ENCODE data around the gene MYO18A. TPM values are rescaled to one million over a fixed set of nuclear protein-coding genes. Genes with fewer than 3 reads are reported as not detected.

Gene MYO18A
- total RNA-seq, 3 donors from 2014 or later (not counting 1 experiment from before 2014, with no cell fraction given), result 110 to 117 (median 115) TPM

DNA sequence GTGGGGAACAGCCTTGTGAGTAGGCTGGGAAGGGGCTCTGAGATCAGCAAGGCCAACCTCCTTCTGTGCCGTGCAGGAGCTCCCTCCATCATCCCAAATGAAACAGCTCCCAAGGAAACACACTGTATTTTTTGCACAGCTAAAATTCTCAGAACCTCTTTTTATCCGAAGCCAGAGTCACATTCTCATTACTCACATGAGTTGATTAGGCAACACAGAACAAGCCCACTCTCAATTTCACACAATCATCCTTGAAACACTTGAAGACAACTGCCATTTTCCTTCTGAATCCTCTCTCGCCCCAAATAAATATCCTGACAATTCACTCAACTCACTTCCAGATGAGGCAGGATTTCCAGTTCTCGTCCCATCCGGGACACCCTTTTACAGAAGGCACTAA is 66.1 kb downstream of the MYO18A start:
- H3K27ac Mint-ChIP-seq, result no peak overlapping the region
- TF ChIP-seq, protein P1, sequence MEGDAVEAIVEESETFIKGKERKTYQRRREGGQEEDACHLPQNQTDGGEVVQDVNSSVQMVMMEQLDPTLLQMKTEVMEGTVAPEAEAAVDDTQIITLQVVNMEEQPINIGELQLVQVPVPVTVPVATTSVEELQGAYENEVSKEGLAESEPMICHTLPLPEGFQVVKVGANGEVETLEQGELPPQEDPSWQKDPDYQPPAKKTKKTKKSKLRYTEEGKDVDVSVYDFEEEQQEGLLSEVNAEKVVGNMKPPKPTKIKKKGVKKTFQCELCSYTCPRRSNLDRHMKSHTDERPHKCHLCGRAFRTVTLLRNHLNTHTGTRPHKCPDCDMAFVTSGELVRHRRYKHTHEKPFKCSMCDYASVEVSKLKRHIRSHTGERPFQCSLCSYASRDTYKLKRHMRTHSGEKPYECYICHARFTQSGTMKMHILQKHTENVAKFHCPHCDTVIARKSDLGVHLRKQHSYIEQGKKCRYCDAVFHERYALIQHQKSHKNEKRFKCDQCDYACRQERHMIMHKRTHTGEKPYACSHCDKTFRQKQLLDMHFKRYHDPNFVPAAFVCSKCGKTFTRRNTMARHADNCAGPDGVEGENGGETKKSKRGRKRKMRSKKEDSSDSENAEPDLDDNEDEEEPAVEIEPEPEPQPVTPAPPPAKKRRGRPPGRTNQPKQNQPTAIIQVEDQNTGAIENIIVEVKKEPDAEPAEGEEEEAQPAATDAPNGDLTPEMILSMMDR (IDR thresholded peaks at IDR 0.05), result no peak
- 96% methylated on average over 5 of the region's 5 CpGs for WGBS (ENCODE audit: insufficient coverage)
- no peak for DNase-seq
- H3K4me1 Mint-ChIP-seq, result peaks cover 9 to 20% of the 10 kb centered on the region in 2 donors
- Histone ChIP-seq H3K4me3 (ENCODE audit: low read length) (no peak overlapping the region), H3K27me3 (ENCODE audit: control insufficient read depth, insufficient read depth, low read length) (no peaks in the 10 kb centered on the region), H3K4me1 (ENCODE audit: control insufficient read depth, insufficient read depth, low read length) (peaks cover 6% of the 10 kb centered on the region), H3K36me3 (ENCODE audit: control insufficient read depth, insufficient read depth, low read length) (peaks cover 70% of the 10 kb centered on the region), H3K27ac (ENCODE audit: low read length) (no peak overlapping the region), H3K9me3 (ENCODE audit: control insufficient read depth, insufficient read depth, low read length) (no peaks in the 10 kb centered on the region)
- no peaks in the 10 kb centered on the region for H3K27me3 Mint-ChIP-seq (ENCODE audit: low read depth in 2 of 2)
- H3K36me3 Mint-ChIP-seq, result no peaks in the 10 kb centered on the region
- H3K9me3 Mint-ChIP-seq, result no peaks in the 10 kb centered on the region
- H3K4me3 Mint-ChIP-seq, result no peak overlapping the region
- no peak for ATAC-seq
- intact Hi-C loops (cut with micrococcal nuclease), result loop anchor here (10.0 kb wide), 1 partner anchor 349 kb away; no protein-coding TSS in a partner anchor

DNA sequence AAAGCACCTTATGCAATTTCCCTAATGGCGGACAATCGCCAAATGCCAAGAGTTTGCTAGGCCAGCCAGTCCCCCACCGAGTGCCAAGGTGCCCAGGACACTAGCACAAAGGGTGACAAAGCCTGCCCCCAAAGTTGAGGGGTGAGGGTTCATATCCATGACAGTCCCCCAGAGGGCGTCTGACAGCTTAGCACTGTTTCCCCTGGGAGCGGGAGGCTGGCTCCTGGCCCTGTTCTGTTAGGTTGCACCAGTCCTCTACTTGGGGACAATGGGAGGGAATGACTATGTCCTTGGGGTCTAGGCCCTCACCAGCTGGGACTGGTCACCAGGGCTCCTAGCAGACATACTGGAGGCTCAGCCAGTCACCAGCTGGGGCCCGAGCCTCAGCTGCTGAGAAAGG is 66.9 kb downstream of the MYO18A start:
- TF ChIP-seq, protein P1 (IDR thresholded peaks at IDR 0.05), result no peak
- no peak for ATAC-seq
- Histone ChIP-seq H3K27me3 (ENCODE audit: control insufficient read depth, insufficient read depth, low read length) (no peaks in the 10 kb centered on the region), H3K36me3 (ENCODE audit: control insufficient read depth, insufficient read depth, low read length) (peaks cover 67% of the 10 kb centered on the region), H3K4me3 (ENCODE audit: low read length) (no peak overlapping the region), H3K4me1 (ENCODE audit: control insufficient read depth, insufficient read depth, low read length) (peaks cover 6% of the 10 kb centered on the region), H3K27ac (ENCODE audit: low read length) (no peak overlapping the region), H3K9me3 (ENCODE audit: control insufficient read depth, insufficient read depth, low read length) (no peaks in the 10 kb centered on the region)
- DNase-seq, result no peak
- Mint-ChIP-seq H3K9me3 (no peaks in the 10 kb centered on the region), H3K36me3 (no peaks in the 10 kb centered on the region), H3K4me1 (peaks cover 9 to 20% of the 10 kb centered on the region in 2 donors), H3K4me3 (no peak overlapping the region), H3K27ac (no peak overlapping the region), H3K27me3 (ENCODE audit: low read depth in 2 of 2) (no peaks in the 10 kb centered on the region)
- intact Hi-C loops (cut with micrococcal nuclease), result loop anchor here (10.0 kb wide), 1 partner anchor 349 kb away; no protein-coding TSS in a partner anchor
- 84% methylated on average over 6 of the region's 6 CpGs for WGBS (ENCODE audit: insufficient coverage)

DNA sequence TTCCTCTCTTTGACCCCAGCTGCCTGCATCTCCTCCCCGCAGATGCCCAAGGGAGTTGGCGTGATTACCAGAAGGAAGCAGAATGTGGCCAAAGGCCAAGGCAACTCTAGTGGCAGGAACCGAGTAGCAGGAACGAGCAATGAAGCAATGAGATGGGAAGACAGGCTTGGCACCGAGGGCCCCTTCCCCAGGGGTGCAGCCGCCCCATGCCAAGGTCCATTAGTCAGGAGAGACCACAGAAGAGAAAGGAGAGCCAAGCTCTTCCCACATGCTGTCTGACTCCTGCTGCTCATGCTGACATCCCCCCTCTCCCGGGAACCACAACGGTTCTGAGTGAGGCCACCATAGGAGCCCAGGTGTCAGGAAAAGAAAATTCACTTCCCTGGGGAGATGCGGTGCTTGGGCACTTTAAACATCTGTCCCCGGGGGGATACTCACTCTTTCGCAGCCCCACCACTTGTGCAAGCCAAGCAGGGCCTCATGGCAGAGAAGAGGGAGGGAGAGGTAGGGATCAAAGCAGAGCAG is 67.4 kb downstream of the MYO18A start:
- Histone ChIP-seq H3K36me3 (ENCODE audit: control insufficient read depth, insufficient read depth, low read length) (peaks cover 68% of the 10 kb centered on the region), H3K27me3 (ENCODE audit: control insufficient read depth, insufficient read depth, low read length) (no peaks in the 10 kb centered on the region), H3K9me3 (ENCODE audit: control insufficient read depth, insufficient read depth, low read length) (no peaks in the 10 kb centered on the region), H3K27ac (ENCODE audit: low read length) (no peak overlapping the region), H3K4me3 (ENCODE audit: low read length) (no peak overlapping the region), H3K4me1 (ENCODE audit: control insufficient read depth, insufficient read depth, low read length) (peaks cover 6% of the 10 kb centered on the region)
- Mint-ChIP-seq H3K4me3 (no peak overlapping the region), H3K36me3 (no peaks in the 10 kb centered on the region), H3K27me3 (ENCODE audit: low read depth in 2 of 2) (no peaks in the 10 kb centered on the region), H3K4me1 (peaks cover 9 to 20% of the 10 kb centered on the region in 2 donors), H3K9me3 (no peaks in the 10 kb centered on the region), H3K27ac (no peak overlapping the region)
- intact Hi-C loops (cut with micrococcal nuclease), result loop anchor here (10.0 kb wide), 1 partner anchor 348 kb away; no protein-coding TSS in a partner anchor
- TF ChIP-seq, protein P1 (IDR thresholded peaks at IDR 0.05), result no peak
- 76% methylated on average over 11 of the region's 11 CpGs for WGBS (ENCODE audit: insufficient coverage)
- DNase-seq (no peak), ATAC-seq (no peak)

All from natural killer cell (primary cell).